ENCODE measurements around the gene PTER. TPM values are rescaled to one million over a fixed set of nuclear protein-coding genes. Genes with fewer than 3 reads are reported as not detected.

The PTER gene
- total and polyA plus RNA-seq, 8 donors: 2.2 to 13.6 (median 11.4) TPM

DNA sequence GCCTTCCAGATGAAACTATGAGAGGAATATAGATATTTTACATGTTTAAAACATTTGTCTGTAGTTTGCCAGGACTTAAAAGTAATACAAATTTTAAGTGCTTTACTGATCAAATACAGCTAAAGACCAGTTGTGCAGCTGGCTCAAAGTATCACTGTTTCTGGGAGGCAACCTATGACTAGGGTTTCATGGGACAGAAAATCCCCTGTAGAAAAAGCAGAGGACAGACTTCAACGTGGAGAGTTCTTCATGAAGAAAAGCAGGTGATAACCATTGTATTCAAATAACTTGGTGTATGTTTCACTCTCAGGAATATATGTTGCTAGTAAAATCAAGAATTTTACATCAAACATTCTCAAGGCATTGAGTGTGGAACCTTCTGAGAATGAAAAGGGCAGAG is 40.9 kb downstream of the PTER start:
- H3K4me3 ChIP-seq: no peak overlapping the region
- TF ChIP-seq, protein P1, sequence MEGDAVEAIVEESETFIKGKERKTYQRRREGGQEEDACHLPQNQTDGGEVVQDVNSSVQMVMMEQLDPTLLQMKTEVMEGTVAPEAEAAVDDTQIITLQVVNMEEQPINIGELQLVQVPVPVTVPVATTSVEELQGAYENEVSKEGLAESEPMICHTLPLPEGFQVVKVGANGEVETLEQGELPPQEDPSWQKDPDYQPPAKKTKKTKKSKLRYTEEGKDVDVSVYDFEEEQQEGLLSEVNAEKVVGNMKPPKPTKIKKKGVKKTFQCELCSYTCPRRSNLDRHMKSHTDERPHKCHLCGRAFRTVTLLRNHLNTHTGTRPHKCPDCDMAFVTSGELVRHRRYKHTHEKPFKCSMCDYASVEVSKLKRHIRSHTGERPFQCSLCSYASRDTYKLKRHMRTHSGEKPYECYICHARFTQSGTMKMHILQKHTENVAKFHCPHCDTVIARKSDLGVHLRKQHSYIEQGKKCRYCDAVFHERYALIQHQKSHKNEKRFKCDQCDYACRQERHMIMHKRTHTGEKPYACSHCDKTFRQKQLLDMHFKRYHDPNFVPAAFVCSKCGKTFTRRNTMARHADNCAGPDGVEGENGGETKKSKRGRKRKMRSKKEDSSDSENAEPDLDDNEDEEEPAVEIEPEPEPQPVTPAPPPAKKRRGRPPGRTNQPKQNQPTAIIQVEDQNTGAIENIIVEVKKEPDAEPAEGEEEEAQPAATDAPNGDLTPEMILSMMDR (IDR thresholded peaks at IDR 0.05): no peak
- no peaks in the 10 kb centered on the region for H3K36me3 ChIP-seq
- ATAC-seq: no peak
- no peak for FAIRE-seq
- H3K27me3 ChIP-seq: no peaks in the 10 kb centered on the region
- H3K4me1 ChIP-seq: no peaks in the 10 kb centered on the region
- 66 to 69% methylated on average over 1 of the region's 1 CpG for WGBS, 2 donors
- DNase-seq: no peak
- intact Hi-C loops (cut with DNase I): no loop called here
- no peak overlapping the region for H3K27ac ChIP-seq
- no peaks in the 10 kb centered on the region for H3K9me3 ChIP-seq

DNA sequence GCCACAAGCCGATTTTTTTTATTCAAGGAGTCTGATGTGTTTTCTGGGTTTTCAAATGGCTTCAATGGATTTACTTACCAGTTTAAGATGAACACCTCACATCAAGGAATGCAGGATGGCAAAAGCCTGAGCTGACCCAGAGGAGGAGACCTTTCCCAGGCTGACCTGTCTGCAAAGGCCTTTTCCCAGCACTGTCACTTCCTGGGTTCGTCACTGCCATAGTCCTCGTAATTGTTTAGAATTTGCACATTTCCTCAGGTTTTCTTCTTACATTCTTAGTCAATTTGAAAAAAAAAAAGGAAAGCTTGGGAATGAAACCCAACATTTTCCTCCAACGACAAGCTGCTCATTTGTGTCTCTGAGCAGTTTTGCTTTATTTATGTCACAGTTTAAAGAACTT is 42.0 kb downstream of the PTER start:
- no peak for ATAC-seq

GRCh38 chr10:16481052-16481728 is 44.4 kb downstream of the PTER start:
- TF ChIP-seq, protein P1 (IDR thresholded peaks at IDR 0.05): no peak
- no peak for FAIRE-seq
- no peak overlapping the region for H3K4me3 ChIP-seq
- H3K9me3 ChIP-seq: no peaks in the 10 kb centered on the region
- intact Hi-C loops (cut with DNase I): no loop called here
- ATAC-seq: no peak
- WGBS, 2 donors: 71 to 74% methylated on average over 5 of the region's 5 CpGs
- H3K36me3 ChIP-seq: no peaks in the 10 kb centered on the region
- no peaks in the 10 kb centered on the region for H3K27me3 ChIP-seq
- no peaks in the 10 kb centered on the region for H3K4me1 ChIP-seq
- DNase-seq: no peak
- no peak overlapping the region for H3K27ac ChIP-seq

More for the DNA sequence above, 42.0 kb downstream of the PTER start:
- WGBS, 2 donors: 92 to 94% methylated on average over 4 of the region's 4 CpGs
- H3K4me3 ChIP-seq: no peak overlapping the region
- no peaks in the 10 kb centered on the region for H3K4me1 ChIP-seq
- H3K9me3 ChIP-seq: no peaks in the 10 kb centered on the region
- H3K27me3 ChIP-seq: no peaks in the 10 kb centered on the region
- no peaks in the 10 kb centered on the region for H3K36me3 ChIP-seq
- intact Hi-C loops (cut with DNase I): no loop called here
- FAIRE-seq (no peak), DNase-seq (no peak)
- no peak overlapping the region for H3K27ac ChIP-seq
- TF ChIP-seq, protein P1 (IDR thresholded peaks at IDR 0.05): no peak

DNA sequence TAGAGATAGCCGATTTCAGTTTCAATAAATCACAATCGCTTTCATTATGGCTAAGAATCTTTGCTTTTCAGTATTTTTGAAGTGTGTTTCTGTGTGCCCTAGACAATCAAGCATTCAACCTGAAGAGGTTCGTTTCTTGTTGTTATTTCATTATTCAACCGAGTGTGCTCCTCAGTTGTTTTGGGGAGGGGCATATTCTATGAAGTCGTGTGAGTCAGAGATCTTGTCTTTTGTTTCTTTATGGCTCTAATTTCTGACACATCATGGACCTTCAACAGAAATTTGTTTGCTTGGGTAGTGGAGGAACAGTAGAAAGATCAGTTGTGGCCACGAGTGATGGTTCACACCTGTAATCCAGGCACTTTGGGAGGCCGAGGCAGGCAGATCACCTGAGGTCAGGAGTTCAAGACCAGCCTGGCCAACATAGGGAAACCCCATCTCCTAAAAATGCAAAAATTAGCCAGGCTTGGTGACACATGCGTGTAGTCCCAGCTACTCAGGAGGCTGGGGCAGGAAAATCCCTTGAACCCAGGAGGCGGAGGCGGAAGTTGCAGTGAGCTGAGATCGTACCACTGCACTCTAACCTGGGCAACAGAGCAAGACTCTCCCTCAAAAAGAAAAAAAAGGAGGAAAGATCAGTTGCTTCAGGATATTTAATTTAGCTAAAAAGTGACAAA is 46.6 kb downstream of the PTER start:
- intact Hi-C loops (cut with DNase I): no loop called here
- FAIRE-seq (no peak), ATAC-seq (no peak), DNase-seq (no peak)
- Histone ChIP-seq H3K4me1 (no peaks in the 10 kb centered on the region), H3K27ac (no peak overlapping the region), H3K4me3 (no peak overlapping the region), H3K36me3 (peaks cover 0 to 3% (median 3%) of the 10 kb centered on the region in 3 donors), H3K9me3 (no peaks in the 10 kb centered on the region), H3K27me3 (no peaks in the 10 kb centered on the region)
- TF ChIP-seq, protein P1 (IDR thresholded peaks at IDR 0.05): no peak
- 95 to 96% methylated on average over 11 of the region's 11 CpGs for WGBS, 2 donors

DNA sequence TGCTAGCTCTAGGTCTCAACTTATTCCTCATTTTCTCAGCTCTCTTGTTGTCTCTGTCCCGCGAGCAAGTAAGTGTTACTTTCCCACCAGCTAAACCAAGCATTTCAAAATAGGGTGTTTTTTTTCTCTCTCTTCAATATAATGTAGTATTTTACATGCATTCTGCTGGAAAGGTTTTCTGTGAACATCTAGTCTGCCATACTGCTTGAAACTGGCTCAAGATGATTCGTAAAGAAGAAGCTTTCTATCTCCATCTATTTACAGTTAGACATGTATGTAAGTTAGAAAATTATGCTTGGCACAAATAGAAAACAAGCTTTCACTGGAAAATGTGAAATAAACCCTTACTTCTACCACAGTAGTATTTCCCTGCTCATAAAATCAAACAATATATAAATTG is 53.7 kb downstream of the PTER start:
- intact Hi-C loops (cut with DNase I): loop anchor here in 1 of 3 donors (10.0 kb wide), 1 partner anchor 106 kb away; no protein-coding TSS in a partner anchor
- Histone ChIP-seq H3K27me3 (no peaks in the 10 kb centered on the region), H3K4me1 (no peaks in the 10 kb centered on the region), H3K27ac (no peak overlapping the region), H3K4me3 (no peak overlapping the region), H3K36me3 (peaks cover 0 to 3% (median 3%) of the 10 kb centered on the region in 3 donors), H3K9me3 (no peaks in the 10 kb centered on the region)
- DNase-seq (no peak), FAIRE-seq (no peak), ATAC-seq (no peak)
- TF ChIP-seq, protein P1 (IDR thresholded peaks at IDR 0.05): no peak
- WGBS, 2 donors: 97% methylated on average over 3 of the region's 3 CpGs
